Iris pigment epithelial cell (primary cell): ENCODE results near the gene LONRF2.
"Not testable (repeated sequence)": the region's sequence is repeated elsewhere in the genome, so short reads cannot be mapped to it uniquely, and the experiment has no call there.

Source experiments
- DNase-seq: peaks from one replicate; pipeline ENCODE4 v3.0.0-alpha.2; 2011; ENCODE audit warnings: low read depth

Gene LONRF2

DNA sequence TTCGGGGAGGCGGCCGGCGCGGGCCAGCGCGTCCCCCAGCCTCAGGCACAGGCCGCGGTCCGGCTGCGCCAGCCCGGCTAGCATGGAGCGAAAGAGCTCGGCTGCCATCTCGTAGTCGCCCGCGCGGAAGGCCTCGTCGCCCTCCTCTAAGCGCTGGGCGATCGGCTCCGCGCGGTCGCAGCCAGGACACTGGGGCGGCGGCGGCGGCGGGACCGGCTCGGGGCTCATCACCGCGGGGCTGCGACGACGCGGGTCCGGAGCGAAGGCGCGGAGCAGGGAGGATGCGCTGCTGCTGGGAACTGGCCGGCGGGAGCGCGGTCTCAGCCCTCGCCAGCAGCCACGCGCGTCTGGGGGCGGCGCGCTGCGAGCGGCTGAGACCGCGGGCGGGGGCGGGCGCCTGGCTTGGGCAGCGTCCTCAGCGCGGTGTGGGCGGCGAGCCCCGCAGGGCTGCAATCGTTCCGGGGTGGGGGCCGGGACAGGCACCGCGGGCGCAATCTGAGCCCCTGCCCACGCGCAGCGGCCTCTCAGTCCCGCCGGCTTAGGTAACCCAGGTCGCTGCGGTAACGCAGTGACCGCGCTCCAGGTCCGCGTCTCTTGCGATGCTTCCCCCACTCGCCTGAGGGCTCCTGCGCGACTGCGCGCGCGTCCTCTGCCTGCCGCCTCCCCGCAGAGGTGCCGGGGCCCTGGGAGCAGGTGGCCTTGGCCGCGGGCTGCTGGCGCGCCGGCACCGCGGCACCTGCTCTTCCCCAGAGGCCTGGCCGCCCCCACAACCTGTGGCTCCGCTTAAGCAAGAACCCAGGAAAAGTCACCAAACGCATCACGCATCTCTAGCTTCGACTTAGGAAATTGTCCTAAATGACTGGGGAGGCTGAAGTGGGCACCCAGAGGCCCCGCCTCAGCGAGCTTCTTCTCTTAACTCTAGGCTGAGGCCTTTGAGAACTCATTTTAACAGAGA, at the start of gene LONRF2:
LONRF2 (minus strand) TSS at position 636 of the 955 bp plus-strand sequence; CDS start at position 228, 408 bp downstream.
- DNase-seq = peak; percentile 9

- no peak for DNase-seq
Measured at GRCh38 chr2:100367163-100367562, 44.9 kb upstream of the LONRF2 start.

DNA sequence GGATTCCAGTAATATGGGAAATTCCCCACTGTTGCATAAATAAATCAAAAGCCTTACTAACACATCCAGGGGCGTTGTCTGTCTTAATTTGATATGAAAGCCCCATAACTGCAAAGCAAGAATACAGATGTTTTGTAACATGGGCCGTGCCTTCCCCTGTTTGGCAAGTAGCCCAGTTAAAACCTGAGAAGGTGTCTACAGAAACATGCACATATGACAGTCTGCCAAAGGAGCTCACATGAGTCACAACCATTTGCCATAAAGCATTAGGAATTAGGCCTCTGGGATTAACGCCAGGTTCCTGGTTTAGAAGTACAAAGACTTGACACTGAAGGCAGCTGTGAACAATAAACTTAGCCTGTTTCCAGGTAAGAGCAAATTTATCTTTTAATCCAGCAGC, 43.1 kb upstream of the LONRF2 start:
- DNase-seq = peak; percentile 68

- not testable (repeated sequence) for DNase-seq
Measured at GRCh38 chr2:100362269-100362668, 40.0 kb upstream of the LONRF2 start.

DNA sequence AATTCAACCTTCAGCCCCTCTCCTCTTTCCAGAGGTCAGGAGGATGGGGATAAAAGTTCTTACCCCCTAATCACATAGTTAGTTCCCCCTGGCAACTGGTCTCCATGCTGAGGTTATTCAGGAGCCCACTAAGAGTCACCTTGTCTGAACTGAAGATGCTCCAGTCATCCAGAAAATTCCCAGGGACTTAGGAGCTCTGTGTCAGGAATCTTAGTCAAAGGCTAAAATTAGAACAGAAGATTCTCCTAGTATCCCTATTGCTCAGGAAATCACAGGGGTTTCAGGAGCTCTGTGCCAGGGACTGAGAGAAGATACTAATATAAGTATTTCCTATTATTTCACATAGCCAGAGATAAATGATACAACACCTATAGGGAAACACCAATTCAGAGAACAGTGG, 37.3 kb upstream of the LONRF2 start:
- DNase-seq = no peak

GRCh38 chr2:100358554-100358953, 36.3 kb upstream of the LONRF2 start:
- DNase-seq = no peak

DNA sequence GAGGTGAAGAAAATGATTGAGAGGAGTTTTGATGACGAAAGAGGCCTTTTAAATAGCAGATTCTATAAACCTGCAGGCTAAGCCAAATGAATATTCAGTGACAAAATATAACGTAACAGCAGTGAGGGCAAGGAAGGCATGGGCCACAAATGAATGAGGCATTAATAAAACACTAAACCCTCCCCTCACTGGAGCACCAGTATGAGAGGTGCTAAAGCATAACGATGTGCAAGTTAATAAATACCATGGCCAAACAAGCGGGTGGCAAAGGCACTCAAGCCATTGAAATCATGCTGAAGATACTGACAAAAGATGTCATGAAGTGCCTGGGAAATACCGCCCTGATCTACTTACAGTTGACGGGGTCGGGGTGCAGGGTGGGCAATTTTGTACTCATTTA, 30.2 kb upstream of the LONRF2 start:
- DNase-seq = no peak

- DNase-seq = no peak
Measured at GRCh38 chr2:100350661-100351185, 28.4 kb upstream of the LONRF2 start.

DNA sequence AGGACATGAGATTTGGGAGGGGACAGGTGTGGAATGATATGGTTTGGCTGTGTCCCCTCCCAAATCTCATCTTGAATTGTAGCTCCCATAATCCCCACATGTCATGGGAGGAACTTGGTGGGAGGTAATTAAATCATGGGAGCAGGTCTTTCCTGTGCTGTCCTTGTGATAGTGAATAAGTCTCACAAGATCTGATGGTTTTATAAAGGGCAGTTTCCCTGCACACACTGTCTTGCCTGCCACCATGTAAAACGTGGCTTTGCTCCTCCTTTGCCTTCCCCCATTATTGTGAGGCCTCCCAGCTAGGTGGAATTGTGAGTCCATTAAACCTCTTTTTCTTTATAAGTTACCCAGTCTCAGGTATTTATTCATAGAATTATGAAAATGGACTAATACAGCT, 22.8 kb upstream of the LONRF2 start:
- DNase-seq = not testable (repeated sequence)

DNA sequence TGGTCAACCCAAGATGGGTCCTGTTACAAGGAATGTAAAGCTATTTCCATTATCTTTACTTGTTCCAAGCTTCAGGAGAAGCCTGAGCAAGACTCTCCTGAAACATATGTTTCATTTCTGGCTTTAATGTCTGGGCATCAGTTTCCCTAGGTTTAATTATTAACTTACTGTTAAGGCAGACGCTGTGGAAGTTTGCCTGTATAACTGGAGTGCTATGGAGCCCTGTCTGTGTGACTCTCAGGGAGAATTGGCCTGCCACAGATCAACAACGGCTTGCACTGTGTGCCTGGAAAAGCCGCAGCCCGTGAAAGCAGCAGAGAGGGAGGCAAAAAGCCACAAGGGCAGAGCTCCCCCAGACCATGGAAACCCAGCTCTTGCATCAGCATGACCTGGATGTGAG, 22.1 kb upstream of the LONRF2 start:
- DNase-seq = no peak

DNA sequence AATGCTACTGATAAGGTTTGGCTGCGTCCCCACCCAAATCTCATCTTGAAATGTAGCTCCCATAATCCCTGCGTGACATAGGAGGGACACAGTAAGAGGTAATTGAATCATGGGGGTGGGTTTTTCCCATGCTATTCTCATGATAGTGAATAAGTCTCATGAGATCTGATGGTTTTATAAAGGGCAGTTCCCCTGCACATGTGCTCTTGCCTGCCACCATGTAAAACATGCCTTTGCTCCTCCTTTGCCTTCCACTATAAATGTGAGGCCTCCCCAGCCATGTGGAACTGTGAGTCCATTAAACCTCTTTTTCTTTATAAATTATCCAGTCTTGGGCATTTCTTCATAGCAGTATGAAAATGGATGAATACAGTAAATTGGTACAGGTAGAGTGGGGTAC, 20.2 kb upstream of the LONRF2 start:
- DNase-seq = not testable (repeated sequence)

- no peak for DNase-seq
Measured at GRCh38 chr2:100339823-100340222, 17.5 kb upstream of the LONRF2 start.

DNA sequence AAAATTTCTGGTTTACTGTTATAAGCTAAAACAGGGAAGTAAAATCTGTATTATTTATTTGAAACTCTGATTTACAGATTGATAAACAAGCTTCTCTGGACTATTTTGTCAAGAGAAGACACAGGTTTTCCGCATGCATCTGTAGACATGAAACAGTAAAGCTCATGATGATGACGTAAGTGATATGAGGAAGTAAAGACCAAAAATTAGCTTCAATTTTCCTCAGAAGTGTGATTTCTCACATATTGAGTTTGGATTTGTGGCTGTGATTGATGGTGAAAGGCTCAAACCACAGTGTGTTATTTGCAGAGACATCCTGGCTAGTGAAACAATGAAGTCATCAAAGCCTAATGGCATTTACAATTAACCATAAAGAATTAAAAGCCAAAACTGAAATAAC, 12.6 kb upstream of the LONRF2 start:
- DNase-seq = no peak

DNA sequence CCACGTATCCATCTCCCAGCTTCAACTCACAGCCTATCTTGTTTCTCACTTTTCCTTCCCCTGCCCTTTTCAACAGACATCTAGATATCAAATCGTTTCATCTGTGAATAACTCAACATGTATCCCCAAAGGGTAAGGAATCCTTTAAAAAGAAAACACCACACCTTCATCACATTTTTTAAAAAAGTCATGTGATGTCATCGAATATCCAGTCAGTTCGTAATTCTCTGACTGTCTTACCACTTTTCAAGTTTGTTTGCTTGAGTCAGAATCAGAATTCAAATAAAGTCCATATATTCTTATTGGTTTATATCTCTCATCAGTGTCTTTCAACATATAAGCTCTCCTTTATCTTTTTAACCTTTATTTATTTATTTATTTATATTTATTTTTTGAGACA, 5.4 kb upstream of the LONRF2 start:
- no peak for DNase-seq

GRCh38 chr2:100321179-100321865, 979 bp downstream of the LONRF2 start:
- DNase-seq = peak; percentile 36

GRCh38 chr2:100320547-100321178, 1.6 kb downstream of the LONRF2 start:
- DNase-seq = no peak

GRCh38 chr2:100317634-100318033, 4.7 kb downstream of the LONRF2 start:
- no peak for DNase-seq

- DNase-seq = no peak
Measured at GRCh38 chr2:100309973-100310719, 12.2 kb downstream of the LONRF2 start.

DNA sequence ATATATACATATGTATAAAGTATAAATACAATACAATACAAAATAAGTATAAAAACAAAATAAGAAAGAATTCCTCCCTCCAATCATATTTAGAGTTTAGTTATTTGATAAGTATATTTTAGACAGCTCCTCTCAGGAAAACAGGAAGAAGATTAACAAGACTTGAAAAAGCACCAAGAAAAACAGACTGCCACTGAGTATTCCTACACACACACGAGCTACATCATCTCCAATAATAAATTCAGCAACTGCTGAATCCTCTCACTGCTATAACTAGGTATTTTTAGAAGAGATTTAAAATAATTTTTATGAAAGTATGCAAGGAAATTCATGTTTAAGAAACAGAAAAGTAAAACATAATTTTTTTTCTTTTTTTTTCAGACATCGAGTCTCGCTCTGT, 13.0 kb downstream of the LONRF2 start:
- DNase-seq = no peak

GRCh38 chr2:100303744-100304143, 18.6 kb downstream of the LONRF2 start:
- no peak for DNase-seq

DNA sequence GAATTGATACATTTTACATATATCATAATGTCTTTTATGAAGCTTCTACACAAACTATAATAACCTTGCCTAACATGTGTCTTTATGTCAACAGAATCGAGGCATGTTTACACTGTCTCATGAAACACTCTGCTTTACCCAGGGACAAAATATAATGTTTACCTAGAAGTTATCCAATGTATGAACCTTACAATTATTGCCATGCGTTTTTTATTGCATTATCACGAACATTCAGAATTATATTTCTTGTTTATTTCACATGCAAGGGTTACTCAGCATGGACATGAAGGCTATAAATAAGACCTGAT, 19.8 kb downstream of the LONRF2 start:
- DNase-seq = no peak
